Stimulated activated CD4-positive, alpha-beta T cell treated with anti-CD3 and anti-CD28 coated beads, Interleukin-4, amount 100 ng/mL, for 24 hours (primary cell): ENCODE measurements around the gene FOLH1.
"Not testable (repeated sequence)": the region's sequence is repeated elsewhere in the genome, so short reads cannot be mapped to it uniquely, and the experiment has no call there.

Experiments
- DNase-seq: peaks from one replicate; pipeline ENCODE4 v3.0.0-alpha.2; 2020

Gene FOLH1

GRCh38 chr11:49208006-49208721, at the start of gene FOLH1:
TSS of gene FOLH1 (minus strand) at chr11:49208602. CDS start at chr11:49208409, 193 bp downstream.
- DNase-seq = no peak

DNA sequence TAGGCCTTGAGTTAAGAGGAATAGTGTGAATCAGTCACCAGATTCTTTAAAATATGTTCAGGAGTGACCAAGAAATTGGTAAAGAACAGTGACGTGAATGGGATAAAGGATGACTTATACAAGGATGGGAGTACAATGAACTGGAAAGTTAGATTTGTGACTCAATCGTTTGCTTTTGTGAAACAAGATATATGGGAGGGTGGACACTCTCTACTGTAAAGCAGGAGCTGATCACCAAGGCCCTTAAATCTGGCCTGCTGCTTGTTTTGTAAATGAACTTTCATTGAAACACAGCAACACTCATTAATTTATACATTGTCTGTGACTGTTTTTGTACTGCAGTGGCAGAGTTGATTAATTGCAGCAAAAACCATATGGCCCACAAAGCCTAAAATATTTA, 46.7 kb upstream of the FOLH1 start:
- not testable (repeated sequence) for DNase-seq

DNA sequence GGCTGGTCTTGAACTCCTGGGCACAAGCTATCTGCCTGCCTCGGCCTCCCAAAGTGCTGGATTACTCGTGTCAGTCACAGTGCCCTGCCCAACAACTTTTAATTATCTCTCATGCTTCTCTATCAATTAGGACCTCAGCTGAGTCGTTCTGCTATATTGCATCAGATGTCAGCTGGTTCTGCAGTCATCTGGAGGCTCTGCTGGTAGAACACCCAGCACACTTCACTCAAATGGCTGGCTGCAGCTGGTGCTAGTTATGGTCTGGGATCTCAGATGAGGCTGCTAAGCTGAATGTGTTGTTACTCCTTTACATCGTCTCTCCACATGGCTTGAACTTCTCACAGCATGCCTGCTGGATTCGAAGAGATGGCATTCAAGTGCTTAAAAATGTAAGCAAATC, 42.8 kb upstream of the FOLH1 start:
- DNase-seq = not testable (repeated sequence)

DNA sequence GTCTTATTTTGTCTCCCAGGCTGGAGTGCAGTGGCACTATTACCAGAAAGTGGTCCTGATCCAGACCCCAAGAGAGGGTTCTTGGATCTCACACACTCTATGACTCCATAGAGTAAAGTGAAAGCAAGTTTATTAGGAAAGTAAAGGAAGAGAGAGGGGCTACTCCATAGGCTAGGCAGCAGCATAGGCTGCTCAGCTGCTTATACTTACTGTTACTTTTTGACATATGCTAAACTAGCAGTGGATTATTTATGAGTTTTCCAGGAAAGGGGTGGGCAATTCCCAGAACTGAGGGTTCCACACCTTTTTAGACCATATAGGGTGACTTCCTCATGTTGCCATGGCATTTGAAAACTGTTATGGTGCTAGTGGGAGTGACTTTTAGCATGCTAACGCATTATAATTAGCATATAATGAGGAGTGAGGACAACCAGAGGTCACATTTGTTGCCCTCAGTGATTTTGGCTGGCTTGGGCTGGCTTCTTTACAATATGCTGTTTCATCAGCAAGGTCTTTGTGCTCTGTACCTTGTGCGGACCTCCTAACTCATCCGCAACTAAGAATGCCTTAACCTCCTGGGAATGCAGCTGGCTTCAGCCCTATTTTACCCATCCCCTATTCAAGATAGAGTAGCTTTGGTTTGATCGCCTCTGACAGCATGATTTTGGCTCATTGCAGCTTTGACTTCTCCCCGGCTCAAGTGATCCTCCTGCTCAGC, 42.2 kb upstream of the FOLH1 start:
- not testable (repeated sequence) for DNase-seq

- DNase-seq = not testable (repeated sequence)
Observed at GRCh38 chr11:49249363-49249762, 41.0 kb upstream of the FOLH1 start.

GRCh38 chr11:49233685-49234084, 25.3 kb upstream of the FOLH1 start:
- DNase-seq = not testable (repeated sequence)

GRCh38 chr11:49233019-49233418, 24.6 kb upstream of the FOLH1 start:
- DNase-seq = not testable (repeated sequence)

DNA sequence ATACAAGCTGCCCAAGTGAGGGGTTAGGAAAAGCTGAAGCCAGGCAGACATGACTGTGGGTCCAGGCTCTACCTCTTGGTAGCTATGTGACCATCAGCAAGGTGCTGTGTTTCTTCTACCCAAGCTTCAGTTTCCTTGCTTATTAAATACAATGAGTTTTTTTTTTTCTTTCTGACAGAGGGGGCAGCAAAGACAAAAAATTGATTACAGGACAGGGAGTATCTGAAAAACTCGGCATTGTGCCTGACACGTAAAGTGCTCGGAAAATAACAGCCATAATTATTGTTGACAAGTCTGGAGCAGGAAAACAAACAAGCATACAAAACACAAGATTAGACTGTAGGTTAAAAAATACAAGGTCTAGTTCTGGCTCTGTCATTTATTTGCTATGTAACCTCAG, 23.3 kb upstream of the FOLH1 start:
- not testable (repeated sequence) for DNase-seq

- DNase-seq = not testable (repeated sequence)
Observed at GRCh38 chr11:49230534-49230933, 22.1 kb upstream of the FOLH1 start.

DNA sequence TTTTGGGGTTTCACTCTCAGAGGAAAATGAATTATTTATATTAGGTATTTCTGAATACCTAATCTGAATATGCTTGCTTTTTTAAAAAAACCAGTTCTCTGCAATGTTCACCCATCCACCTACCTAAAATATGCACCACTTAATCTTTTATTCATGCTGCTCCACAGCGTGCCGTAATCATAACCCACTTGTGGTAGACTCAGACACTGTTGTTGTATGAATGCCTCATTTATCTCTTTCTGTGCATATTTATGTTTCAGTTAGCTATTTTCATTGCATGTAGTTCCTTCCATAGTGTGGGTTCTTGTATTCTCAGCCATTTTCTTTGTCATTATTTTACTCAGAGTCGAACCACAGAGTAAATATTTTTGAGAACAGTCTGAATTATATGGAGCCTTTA, 21.6 kb upstream of the FOLH1 start:
- DNase-seq = not testable (repeated sequence)

DNA sequence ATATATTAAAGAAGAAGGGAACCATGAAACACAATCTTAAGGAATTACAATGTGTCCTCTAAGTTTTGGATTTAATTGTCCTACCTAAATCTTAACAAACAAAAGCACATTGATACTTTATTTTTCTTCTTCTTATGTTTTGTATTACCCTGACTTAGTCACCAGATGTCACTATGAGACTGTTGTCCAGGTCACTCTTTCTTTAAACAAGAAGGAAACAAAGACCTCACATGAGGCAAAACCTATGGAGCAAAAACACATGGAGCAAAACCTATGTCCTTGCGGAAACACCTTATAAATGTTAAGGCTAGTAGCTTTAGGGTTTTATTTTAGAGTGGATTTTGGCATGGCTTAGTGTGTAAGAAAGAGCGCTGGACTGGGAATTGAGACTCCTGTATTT, 20.7 kb upstream of the FOLH1 start:
- DNase-seq = not testable (repeated sequence)

GRCh38 chr11:49225255-49225785, 16.9 kb upstream of the FOLH1 start:
- not testable (repeated sequence) for DNase-seq

- DNase-seq = no peak
Observed at GRCh38 chr11:49221112-49221511, 12.7 kb upstream of the FOLH1 start.

DNA sequence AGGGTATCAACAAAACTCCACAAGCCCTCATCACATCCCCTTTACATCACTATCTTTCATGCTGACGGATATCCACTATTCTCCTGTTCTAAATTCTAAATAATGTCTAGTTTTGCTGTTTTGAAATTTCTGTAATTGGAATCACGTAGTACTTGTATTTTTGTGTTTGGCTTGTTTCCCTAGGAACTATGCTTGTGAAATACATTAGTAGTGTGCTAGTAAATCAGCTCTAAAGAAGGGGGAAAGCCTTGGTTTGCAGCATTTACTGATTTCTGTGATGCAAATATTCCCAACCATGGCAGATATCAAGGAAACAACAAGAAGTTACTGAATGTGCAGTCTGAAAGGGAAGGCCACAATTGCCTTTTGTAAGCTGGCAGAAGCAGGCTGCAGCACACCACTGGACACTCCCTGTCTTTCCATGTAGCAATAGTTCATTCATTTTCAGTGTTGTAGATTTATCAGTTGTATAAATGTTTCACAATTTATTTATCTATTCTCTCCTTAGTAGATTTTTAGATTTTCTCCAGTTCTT, 4.7 kb upstream of the FOLH1 start:
- DNase-seq = no peak

DNA sequence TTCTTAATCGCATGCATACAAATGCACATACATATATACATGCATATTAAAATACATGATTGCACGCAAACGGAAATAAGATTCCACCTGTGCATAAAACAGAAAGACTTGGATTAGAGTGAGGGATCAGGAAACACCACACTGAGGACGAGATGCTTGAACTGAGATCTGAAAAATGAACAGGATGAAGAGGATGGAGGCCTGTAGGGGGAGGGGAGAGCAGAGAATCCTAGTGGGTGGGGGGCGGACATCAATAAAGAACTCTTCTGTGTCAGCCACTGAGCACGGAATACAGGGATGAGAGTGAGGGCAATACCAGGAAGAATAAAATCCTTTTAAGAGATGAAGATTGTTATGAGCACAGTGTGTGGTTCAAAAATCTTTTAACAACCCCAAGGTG, 1.4 kb downstream of the FOLH1 start:
- not testable (repeated sequence) for DNase-seq

DNA sequence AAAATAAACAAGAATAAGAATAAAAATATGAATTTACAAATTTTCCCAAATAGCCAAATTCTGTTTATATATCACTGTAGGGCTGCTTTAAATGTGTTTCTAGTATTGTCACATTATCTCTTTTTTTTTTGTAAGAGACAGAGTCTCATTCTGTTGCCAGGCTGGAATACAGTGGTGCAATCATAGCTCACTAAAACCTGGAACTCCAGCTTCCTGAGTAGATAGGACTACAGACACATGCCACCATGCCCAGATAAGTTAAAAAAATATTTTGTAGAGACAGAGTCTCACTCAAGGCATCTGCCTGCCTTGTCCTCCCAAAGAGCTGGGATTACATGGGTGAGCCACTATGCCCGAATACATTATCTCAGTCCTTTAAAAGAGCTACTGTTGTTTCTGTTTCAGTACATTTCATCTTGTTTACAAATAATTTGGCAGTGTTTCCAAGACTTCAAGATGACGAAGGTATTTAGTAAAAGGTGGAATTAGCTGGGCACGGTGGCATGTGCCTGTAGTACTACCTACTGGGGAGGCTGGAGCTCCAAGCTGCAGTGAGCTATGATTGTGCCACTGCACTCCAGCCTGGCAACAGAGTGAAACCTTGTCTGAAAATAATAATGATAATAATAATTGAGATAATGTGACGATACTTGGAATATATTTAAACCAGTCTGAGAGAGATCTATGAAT, 6.0 kb downstream of the FOLH1 start:
- no peak for DNase-seq

- DNase-seq = not testable (repeated sequence)
Observed at GRCh38 chr11:49196775-49197174, 11.6 kb downstream of the FOLH1 start.

GRCh38 chr11:49196002-49196401, 12.4 kb downstream of the FOLH1 start:
- DNase-seq = not testable (repeated sequence)

DNA sequence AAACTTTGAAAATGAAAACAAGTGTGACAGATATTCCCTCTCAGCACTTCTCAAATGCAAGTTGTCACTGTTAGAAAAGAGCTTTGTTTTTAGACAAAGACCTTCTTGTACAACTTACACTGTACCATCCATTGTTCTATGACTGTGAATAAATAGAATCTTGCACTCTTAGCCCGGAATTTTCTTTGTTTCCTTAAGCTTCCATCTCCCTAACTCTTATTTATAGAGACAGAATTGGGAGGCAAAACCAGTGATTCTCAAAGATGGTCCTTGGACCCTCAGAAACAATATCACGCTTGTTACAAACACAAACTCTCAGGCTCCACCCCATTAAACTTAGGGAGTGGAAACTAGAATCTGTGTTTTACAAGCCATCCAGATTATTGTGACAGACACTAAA, 18.1 kb downstream of the FOLH1 start:
- DNase-seq = not testable (repeated sequence)

GRCh38 chr11:49186225-49186624, 22.2 kb downstream of the FOLH1 start:
- not testable (repeated sequence) for DNase-seq

GRCh38 chr11:49185597-49185996, 22.8 kb downstream of the FOLH1 start:
- not testable (repeated sequence) for DNase-seq

DNA sequence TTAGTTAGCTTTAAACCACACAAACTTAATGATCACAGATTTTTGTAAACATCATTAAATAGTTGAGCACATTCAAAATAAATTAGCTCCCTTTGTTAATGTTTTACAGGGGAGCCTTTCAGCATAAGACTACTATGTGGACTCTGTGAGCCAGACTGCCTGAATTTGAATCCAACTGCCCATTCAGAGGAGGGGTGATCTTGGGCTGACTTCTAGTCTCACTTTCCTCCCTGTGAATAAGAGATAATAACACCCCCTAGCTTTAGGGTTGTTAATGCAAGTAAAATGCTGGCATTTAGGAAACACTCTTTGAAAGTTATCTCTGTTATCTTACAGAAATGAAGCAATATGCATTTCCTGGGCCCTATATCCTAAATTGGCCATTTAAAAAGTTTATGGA, 23.6 kb downstream of the FOLH1 start:
- not testable (repeated sequence) for DNase-seq

- DNase-seq = not testable (repeated sequence)
Observed at GRCh38 chr11:49177936-49178335, 30.5 kb downstream of the FOLH1 start.
